Neural crest cell (in vitro differentiated cells): Measurements from ENCODE around the gene STOML3. TPM values are rescaled to one million over a fixed set of nuclear protein-coding genes. Genes with fewer than 3 reads are reported as not detected.

Source experiments
- DNase-seq: peaks from one replicate; pipeline ENCODE4 v3.0.0; 2021; ENCODE audit warnings: low read depth, mixed read lengths, low spot score
- H3K27ac Mint-ChIP-seq: one replicate; pipeline ENCODE4 v1.8.0; 2021; ENCODE audit warnings: mild to moderate bottlenecking, mixed read lengths; ENCODE audit not compliant: unreplicated experiment
- H3K27me3 Mint-ChIP-seq: 2 replicates; pipeline ENCODE4 v1.8.0; 2021; ENCODE audit warnings: low read depth, mild to moderate bottlenecking, mixed read lengths
- H3K36me3 Mint-ChIP-seq: 2 replicates; pipeline ENCODE4 v1.8.0; 2021; ENCODE audit warnings: low read depth, mild to moderate bottlenecking, mixed read lengths
- H3K4me1 Mint-ChIP-seq: 2 replicates; pipeline ENCODE4 v1.8.0; 2021; ENCODE audit warnings: mixed read lengths
- H3K4me3 Mint-ChIP-seq: one replicate; pipeline ENCODE4 v1.8.0; 2021; ENCODE audit warnings: mild to moderate bottlenecking, mixed read lengths
- H3K9me3 Mint-ChIP-seq: 2 replicates; pipeline ENCODE4 v1.8.0; 2021; ENCODE audit warnings: mixed read lengths
- total RNA-seq: library from RNA; stranded (reverse); gene quantifications from 2 replicates; pipeline ENCODE4 v1.2.1, GENCODE V29; 2021
- TF ChIP-seq, protein P1 (sequence below): fragments of 200-600 bp; sonication (generic); conservative IDR thresholded peaks from 2 replicates; pipeline ENCODE4 v1.5.0; 2021; ENCODE audit warnings: antibody characterized with exemption, mild to moderate bottlenecking

STOML3 gene
- total RNA-seq, 1 donor from 2014 or later, result not detected

DNA sequence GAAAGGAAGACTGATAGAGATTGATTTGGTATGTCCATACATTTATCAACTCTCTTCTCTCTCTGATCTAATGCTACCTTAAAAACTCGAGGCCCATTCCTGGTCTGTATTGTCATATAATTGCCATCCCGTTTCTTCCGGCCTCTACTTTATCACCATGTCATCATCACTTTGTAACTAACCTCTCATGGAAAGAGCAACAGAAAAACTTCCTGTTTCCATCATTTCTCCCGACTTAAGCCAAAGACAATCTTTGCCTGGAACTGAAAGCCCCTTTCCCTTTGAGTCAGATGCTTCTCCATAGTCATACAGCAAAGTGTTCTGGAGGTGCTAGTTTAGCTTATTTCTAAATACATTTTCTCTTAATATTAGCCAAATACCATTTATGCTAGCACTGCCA is 2.8 kb upstream of the STOML3 start:
- DNase-seq, result no peak
- no peak overlapping the region for H3K4me3 Mint-ChIP-seq
- H3K27me3 Mint-ChIP-seq, result no peaks in the 10 kb centered on the region
- TF ChIP-seq, protein P1, sequence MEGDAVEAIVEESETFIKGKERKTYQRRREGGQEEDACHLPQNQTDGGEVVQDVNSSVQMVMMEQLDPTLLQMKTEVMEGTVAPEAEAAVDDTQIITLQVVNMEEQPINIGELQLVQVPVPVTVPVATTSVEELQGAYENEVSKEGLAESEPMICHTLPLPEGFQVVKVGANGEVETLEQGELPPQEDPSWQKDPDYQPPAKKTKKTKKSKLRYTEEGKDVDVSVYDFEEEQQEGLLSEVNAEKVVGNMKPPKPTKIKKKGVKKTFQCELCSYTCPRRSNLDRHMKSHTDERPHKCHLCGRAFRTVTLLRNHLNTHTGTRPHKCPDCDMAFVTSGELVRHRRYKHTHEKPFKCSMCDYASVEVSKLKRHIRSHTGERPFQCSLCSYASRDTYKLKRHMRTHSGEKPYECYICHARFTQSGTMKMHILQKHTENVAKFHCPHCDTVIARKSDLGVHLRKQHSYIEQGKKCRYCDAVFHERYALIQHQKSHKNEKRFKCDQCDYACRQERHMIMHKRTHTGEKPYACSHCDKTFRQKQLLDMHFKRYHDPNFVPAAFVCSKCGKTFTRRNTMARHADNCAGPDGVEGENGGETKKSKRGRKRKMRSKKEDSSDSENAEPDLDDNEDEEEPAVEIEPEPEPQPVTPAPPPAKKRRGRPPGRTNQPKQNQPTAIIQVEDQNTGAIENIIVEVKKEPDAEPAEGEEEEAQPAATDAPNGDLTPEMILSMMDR, result no peak
- peaks cover 7% of the 10 kb centered on the region for H3K4me1 Mint-ChIP-seq
- no peak overlapping the region for H3K27ac Mint-ChIP-seq
- H3K36me3 Mint-ChIP-seq, result no peaks in the 10 kb centered on the region
- no peaks in the 10 kb centered on the region for H3K9me3 Mint-ChIP-seq

DNA sequence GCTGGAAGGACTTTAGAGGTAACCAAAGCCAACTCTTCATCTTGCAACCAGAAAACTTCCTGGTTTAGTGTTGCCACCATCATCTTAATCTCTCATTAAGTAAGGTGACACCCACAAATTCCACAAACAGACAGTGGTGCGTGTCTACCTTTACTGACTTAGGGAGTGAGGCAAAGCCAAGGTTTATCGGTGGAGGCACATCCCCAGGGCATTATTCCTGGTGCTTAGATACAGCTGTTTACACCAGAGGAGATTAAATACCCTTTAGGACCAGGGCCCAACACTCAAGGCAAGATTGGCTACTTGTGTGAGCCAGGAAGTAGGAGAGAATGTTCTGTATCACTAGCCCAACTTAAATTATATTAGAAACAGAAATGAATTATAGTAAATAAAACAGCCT is 9.5 kb downstream of the STOML3 start:
- TF ChIP-seq, protein P1, result no peak
- H3K9me3 Mint-ChIP-seq, result peaks cover 17% of the 10 kb centered on the region
- H3K27me3 Mint-ChIP-seq, result no peaks in the 10 kb centered on the region
- no peaks in the 10 kb centered on the region for H3K36me3 Mint-ChIP-seq
- no peak overlapping the region for H3K4me3 Mint-ChIP-seq
- no peak overlapping the region for H3K27ac Mint-ChIP-seq
- DNase-seq, result no peak
- peaks cover 16% of the 10 kb centered on the region for H3K4me1 Mint-ChIP-seq

DNA sequence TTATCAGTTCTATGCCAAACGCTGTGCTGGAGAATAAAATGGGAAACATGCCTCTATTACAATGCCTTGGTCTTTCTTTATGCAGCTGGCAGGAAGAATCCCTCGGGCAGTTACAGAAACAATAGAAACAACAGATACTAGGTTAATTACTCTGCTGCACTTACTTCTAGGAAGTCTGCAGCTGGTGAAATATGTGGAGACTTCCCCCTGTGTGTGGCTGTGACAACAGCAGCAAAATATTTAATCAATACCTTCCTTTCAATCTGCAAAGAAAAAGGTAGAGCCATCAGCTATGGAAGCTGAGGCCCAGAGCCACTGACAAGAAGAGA is 9.9 kb downstream of the STOML3 start:
- TF ChIP-seq, protein P1, result no peak
- no peak overlapping the region for H3K4me3 Mint-ChIP-seq
- H3K27ac Mint-ChIP-seq, result no peak overlapping the region
- peaks cover 16% of the 10 kb centered on the region for H3K4me1 Mint-ChIP-seq
- H3K36me3 Mint-ChIP-seq, result no peaks in the 10 kb centered on the region
- peaks cover 17% of the 10 kb centered on the region for H3K9me3 Mint-ChIP-seq
- H3K27me3 Mint-ChIP-seq, result no peaks in the 10 kb centered on the region
- no peak for DNase-seq

DNA sequence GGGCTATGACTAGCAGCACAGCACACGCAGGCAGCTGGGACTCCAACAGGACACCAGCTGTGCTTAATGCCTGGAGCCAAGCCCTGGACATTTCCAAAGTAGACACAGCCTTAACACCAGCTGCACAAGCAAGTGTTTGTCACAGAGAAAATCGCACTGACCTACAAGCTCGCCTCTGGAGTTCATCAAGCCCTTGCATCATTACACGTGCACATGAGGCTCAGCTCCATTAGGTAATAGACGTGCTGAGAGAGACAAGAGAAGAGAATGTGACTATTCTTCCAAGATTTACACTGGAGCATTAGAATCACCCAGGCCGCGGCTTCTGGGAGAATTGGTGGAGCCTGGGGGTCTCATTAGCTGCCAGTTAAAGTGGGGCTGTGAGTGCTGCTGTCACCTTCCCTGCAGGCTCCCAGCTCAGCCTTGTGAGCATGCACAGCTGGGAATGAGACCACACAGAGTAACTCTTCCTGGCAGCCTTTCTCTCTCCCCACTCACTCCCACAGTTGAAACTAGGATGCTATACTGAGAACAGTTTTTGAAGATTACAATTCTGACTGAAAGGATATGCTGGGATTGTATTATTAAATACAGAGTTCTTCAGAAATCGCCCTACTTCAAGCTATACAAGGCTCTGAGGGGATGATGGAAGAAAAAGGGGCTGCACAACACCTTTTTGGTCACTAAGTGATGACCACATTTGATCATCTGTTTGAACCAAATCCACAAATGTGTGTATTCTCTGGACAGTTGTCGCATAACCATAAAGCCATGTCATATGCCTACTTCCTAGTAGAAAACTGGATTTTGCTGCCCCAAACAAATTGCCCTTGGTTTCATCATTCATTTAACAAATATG is 10.5 kb downstream of the STOML3 start:
- TF ChIP-seq, protein P1, result no peak
- DNase-seq, result peak; percentile 3
- Mint-ChIP-seq H3K4me1 (peaks cover 16% of the 10 kb centered on the region), H3K36me3 (no peaks in the 10 kb centered on the region), H3K4me3 (no peak overlapping the region), H3K9me3 (peaks cover 17% of the 10 kb centered on the region), H3K27ac (no peak overlapping the region), H3K27me3 (no peaks in the 10 kb centered on the region)

DNA sequence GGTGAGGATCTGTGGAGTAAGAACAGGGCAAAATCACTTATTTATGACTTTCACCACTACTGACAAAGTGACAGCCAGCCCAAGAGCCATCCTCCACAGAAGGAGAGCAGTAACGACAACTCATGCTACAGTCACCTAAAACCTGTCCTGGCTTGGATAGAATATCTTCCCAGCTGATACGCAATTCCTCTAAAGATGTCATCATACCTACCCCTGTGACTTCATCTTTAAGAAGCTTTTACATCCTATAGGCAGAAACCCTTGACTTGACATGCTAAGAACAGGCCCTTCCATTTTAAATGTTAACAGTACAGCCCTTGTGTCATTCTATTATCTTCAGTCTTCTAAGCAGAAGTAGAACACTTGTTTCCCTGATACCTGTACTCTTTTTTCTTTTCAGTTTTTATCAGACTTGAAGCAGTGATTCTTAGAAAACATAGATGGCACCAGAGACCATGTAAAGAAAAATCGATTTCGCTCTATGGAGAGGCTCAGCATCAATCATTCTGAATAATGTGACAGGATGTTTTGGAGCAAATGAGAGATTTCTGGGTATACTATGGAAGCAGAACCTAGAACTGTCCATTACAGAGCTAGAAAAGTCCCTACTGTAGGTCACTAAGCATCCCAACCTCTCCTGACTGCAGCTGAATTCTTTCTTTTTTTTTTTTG is 20.1 kb downstream of the STOML3 start:
- Mint-ChIP-seq H3K27me3 (no peaks in the 10 kb centered on the region), H3K9me3 (no peaks in the 10 kb centered on the region), H3K4me3 (no peak overlapping the region), H3K4me1 (no peaks in the 10 kb centered on the region), H3K36me3 (no peaks in the 10 kb centered on the region), H3K27ac (no peak overlapping the region)
- TF ChIP-seq, protein P1, result no peak
- no peak for DNase-seq
